ENCODE results near the gene HSP90AA1.
"Not testable (repeated sequence)": the region's sequence is repeated elsewhere in the genome, so short reads cannot be mapped to it uniquely, and the experiment has no call there.

HSP90AA1 gene

DNA sequence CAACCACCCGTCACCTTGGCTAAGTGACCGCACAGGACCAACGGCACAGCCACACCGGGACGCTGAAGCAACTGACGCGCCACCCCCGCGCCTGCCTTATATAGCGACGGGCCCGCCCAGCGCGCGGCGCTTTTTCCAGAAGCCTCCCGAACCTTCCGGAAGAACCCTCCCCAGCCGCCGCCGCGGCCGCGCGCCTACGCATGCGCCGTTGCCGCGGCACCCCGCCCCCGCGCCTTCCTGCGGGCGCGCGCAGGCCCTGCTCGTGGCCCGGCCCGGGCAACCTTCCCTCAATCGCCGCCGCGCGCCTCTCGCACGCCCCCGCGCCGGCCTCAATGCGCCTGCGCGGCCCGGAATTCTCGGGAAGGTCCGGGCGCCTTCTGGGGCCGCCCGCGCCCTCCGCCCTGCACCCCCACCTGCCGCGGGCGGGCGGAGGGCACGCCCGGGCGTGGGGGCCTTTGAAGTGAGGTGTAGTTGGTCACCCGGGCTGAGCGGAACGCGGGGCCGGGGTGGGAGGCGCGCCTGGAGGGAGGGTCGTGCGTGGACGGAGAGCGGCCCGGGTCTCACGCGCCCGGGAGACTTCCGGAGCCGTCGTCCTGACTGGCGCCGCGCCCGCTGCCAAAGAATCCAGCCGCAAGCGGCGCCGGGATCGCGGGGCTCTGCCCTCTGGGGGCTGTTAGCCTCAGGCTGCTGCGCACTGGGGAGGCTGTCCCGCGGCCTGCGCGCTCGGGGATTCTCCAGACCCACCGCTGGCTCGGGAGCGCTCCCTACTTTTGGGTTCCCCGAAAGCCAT is at the start of gene HSP90AA1:
Gene HSP90AA1 (minus strand): TSS at position 73 of the 790 bp plus-strand sequence. CDS start 666 bp downstream, outside the sequence.
- peak; percentile 43 to 100 (median 87) for DNase-seq

DNA sequence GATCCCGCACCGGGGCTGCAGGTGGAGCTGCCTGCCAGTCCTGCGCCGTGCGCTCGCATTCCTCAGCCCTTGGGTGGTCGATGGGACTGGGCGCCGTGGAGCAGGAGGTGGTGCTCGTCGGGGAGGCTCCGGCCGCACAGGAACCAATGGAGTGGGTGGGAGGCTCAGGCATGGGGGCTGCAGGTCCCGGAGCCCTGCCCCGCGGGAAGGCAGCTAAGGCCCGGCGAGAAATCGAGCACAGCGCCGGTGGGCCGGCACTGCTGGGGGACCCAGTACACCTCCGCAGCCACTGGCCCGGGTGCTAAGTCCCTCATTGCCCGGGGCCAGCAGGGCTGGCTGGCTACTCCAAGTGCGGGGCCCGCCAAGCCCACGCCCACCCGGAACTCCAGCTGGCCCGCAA is 48.6 kb upstream of the HSP90AA1 start:
- not testable (repeated sequence) for DNase-seq

DNA sequence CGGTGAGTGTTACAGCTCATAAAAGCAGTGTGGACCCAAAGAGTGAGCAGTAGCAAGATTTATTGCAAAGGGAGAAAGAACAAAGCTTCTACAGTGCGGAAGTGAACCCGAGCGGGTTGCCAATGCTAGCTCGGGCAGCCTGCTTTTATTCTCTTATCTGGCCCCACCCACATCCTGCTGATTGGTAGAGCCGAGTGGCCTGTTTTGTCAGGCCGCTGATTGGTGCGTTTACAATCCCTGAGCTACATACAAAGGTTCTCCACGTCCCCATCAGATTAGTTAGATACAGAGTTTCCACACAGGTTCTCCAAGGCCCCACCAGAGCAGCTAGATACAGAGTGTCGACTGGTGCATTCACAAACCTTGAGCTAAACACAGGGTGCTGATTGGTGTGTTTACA is 47.9 kb upstream of the HSP90AA1 start:
- peak in 2 of 56 donors; percentile 18 to 21 for DNase-seq

DNA sequence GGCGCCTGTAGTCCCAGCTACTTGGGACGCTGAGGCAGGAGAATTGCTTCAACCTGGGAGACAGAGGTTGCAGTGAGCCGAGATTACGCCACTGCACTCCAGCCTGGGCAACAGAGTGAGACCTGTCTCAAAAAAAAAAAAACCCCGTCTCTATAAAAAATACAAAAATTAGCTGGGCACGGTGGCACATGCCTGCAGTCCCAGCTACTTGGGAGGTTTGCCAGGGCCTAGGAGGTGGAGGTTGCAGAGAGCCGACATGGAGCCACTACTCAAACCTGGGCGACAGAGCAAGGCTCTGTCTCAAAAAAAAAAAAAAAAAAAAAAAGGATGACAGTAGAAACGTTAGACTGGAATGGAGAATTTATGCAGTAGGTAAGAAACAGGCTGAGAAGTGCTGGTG is 47.2 kb upstream of the HSP90AA1 start:
- DNase-seq = not testable (repeated sequence)

DNA sequence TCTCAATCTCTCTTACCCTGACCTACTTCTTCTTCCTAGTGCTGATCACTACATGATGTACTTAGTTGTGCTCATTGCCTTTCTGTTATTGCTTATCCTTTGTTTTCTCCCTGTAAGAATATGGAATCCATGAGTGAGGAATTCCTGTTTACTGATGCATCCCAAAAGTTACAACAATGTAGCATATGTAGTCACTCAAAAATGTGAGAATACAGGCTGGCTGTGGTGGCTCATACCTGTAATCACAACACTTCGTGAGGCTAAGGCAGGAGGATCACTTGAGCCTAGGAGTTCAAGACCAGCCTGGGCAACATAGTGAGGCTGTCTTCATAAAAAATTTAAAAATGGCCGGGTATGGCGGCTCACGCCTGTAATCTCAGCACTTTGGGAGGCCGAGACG is 44.9 kb upstream of the HSP90AA1 start:
- no peak for DNase-seq

DNA sequence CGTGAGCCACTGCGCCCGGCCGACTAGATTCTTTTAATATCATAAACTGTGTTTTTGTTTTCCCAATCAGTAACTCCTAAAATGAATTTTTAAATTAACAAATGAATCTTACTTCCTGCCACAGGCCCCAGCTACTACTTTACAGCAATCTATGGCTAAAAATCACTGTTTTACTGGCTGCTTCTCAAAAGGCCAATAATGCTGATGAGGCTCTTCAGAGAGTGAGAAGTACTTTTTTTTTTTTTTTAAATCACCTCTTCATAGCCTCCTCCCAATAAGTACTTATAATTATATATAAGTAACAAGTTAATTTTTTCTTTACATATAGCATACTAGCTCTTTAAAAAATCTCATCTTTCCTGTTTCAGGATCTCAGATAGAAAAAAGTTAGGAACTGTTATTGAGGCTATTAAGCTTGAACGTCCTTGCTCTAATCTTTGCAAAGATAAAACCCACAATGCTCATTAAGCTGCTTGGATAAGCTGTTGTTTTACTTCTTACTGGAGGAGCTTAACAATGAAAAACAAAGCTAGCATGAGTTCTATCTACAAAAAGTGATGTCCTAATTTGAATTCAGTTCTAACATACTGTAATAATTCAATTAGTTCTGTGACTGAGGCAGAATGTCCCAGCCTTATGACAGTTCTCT is 40.1 kb upstream of the HSP90AA1 start:
- DNase-seq = no peak

DNA sequence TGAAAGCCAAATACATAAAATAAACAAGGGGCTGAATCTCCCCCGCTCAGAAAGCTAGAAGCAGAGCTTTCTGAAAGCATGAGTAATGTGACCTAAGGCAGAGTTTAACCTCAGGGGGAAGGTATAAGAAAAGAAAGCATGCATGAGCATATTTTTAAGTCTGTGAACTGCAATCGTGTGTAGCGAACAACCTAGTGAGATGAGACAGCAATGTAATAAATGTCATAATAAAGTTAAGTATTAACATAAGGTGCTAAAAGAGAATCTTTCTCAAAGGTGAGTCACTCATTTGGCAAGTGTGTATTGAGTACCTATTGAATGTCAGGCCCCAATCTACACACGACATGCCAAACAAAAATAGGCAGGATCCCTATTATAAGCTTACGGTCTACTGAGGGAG is 38.7 kb upstream of the HSP90AA1 start:
- no peak for DNase-seq

DNA sequence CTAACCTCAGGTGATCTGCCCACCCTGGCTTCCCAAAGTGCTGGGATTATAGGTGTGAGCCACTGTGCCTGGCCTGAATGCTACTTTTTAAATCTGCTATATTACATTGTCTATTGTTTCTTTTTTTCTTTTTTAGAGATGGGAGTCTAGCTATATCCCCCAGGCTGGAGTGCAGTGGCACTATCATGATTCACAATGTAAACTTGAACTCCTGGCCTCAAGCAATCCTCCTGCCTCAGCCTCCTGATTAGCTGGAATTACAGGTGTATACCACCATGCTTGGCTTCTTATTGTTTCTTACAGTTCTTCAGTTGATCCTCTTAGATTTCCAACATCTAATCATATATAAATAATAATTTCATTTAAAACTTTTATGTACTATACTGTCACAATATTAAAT is 37.6 kb upstream of the HSP90AA1 start:
- no peak for DNase-seq

DNA sequence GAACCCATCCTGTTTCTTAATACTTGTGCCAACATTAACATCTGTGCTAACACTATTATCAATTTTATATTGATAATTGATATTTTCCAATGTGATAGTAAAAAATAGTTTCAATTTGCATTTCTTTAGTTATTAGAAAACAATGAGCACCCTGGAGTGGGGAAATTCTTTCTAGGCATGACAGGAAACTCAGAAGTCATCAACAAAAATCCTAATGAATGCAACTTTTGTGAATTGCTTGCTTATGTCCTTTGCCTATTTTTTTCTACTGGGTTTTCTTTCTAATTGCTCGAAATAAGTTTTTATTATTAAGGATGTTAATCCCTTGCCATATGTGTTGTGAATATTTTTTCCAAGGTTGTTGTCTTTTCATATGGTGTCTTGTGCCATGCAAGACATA is 34.7 kb upstream of the HSP90AA1 start:
- DNase-seq = no peak

DNA sequence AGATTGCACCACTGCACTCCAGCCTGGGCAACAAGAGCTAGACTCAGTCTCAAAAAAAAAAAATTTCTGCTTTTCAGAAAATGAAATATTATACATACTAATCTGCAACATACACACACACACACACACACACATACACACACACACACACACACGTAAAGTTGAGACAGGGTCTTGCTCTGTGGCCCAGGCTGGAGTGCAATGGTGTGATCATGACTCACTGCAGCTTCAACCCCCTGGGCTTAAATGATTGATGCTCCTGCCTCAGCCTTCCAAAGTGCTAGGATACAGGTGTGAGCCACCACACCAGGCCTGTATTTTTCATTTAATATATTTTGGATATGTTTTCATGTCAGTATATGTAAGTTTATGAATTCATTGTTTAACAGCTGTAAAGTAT is 34.0 kb upstream of the HSP90AA1 start:
- DNase-seq = no peak

DNA sequence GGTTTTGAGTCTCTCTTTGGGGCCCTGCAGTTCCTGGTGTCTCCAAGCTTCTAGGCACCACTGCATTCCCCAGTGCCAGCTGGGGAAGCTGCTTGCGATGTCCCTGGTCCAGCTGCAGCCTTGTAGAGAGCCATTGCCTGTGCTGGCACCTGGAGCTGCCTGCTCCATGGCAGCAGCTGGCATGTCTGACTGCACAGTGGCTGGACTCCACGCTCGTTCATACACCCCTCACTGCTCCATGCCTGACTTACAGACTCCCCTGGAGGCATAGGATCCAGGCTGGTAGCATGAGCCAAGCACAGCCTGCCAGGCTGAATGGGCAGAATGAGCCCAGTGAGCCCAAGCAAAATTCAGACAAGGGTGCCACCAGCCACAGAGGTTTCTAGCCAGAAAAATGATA is 31.0 kb upstream of the HSP90AA1 start:
- DNase-seq = no peak

DNA sequence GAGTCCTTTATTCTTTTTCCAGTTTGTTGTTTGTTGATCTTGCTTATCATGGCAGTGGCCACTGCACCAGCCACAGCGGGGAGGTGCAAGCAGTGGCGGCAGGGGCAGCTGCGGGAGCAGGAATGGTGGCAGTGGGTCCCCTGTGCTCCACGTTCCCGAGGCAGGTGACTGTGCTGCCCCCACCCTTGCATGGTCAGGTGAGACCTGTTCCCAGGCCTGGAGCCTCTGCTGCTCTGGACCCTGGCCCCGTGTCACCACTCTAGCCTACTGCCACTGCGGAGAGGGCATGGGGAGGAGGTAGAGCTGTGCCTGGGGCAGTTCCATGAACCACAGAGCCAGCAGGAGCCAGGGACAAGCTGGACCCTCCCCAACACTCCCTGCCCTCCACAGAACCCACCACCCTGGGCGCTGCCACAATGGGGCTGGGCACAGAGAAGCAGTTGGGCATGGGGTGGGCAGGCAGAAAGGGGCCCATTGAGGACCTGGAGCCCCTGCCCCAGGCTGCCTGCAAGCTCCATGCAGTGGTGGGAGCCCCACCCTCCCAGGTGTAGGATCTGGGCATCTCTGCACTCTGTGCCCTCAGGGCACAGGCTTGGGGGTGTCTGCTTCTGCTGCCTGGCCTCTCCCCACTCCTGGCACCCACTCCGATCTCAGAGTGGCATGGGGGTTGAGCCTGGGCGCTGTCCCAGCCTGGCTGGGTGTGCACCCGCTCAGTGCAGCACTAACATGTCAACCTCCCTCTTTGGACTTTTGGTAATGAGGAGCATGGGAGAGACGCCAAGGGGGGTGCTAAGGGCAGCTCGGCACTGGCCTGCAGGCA is 29.7 kb upstream of the HSP90AA1 start:
- no peak for DNase-seq

DNA sequence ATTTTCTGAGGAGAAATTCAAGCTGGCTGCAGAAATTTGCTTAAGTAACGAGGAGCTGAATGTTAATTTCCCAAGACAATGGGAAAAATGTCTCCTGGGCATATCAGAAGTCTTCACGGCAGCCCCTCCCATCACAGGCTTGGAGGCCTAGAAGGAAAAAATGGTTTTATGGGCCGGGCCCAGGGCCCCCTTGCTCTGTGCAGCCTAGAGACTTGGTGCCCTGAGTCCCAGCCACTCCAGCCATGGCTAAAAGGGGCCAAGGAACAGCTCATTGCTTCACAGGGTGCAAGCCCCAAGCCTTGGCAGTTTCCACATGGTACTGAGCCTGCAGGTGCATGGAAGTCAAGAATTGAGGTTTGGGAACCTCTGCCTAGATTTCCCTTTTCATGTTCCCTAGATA is 24.3 kb upstream of the HSP90AA1 start:
- no peak for DNase-seq

DNA sequence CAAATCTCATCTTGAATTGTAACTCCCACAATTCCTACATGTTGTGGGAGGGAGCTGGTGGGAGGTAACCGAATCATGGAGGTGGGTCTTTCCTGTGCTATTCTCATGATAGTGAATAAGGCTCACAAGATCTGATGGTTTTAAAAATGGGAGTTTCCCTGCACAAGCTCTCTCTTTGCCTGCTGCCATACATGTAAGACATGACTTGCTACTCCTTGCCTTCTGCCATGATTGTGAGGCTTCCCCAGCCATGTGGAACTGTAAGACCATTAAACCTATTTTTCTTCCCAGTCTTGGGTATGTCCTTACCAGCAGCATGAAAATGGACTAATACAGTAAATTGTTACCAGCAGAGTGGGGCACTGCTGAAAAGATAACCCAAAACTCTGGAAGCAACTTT is 22.5 kb upstream of the HSP90AA1 start:
- DNase-seq = not testable (repeated sequence)

DNA sequence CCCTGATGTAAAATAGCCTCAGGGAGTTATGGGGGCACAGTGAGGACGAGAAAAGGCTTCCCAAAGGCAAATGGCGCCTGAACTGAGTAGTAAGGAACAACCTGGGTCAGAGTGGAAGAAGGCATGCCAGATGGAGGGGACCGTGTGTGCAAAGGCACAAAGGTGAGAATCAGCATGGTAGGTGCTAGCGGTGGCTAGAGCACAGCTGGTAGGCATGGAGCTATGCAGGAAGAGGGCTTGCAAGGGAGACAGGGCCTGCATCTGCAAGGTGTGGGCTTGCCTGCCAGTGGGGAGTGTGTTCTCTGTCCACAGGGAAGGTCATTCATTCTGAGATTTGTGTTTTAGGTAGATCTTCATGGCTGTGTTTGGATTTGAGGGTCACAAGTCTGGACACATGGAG is 18.5 kb upstream of the HSP90AA1 start:
- no peak for DNase-seq

DNA sequence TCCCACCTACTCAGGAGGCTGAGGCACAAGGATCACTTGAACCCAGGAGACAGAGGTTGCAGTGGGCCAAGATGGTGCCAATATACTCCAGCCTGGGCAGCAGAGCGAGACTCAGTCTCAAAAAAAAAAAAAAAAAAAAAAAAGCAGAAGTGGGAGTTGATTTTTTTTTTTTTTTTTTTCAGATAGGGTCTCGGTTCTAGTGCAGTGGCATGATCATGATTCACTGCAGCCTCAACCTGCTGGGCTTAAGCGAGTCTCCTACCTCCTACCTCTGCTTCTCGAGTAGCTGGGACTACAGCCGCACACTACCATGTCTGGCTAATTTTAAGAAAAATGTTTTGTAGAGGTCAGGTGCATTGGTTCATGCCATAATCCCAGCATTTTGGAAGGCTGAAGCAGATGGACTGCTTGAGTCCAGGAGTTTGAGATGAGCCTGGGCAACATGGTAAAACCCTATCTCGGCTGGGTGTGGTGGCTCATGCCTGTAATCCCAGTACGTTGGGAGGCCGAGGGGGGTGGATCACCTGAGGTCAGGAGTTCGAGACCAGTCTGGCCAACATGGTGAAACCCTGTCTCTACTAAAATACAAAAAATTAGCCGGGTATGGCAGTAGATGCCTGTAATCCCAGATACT is 16.3 kb upstream of the HSP90AA1 start:
- no peak for DNase-seq

DNA sequence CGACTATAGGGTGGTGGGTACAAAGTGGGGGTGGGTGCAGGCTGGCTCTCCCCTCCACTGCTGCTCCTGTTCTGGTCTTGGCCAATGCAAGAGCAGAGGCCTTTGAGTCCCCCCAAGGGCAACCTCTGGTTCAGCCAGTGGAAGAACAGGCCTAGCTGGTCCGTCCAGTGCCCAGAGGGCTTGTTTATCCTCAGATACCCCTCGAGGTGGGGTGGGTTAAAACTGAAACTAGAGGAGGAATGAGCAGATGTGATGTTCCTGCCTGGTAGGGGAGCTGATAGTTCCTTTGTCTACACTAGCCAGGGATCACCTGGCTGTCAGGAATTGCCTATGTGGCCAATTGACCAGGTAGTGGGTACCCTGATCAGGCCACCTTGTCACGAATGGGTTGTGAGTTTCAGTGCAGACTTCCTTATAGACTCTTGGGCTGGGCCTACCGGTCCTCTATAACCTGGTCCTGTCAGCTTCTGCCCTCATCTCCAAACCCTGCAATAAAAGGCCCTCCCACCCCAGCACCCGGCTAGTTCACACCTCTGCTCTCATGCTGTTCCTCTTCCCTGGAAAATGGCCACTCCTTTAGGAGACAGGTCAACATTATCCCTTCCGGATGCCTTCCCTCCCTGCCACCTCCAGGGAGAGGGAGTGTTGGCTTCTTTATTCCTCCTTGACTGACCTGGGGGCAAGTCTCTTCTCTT is 10.7 kb upstream of the HSP90AA1 start:
- DNase-seq = no peak

DNA sequence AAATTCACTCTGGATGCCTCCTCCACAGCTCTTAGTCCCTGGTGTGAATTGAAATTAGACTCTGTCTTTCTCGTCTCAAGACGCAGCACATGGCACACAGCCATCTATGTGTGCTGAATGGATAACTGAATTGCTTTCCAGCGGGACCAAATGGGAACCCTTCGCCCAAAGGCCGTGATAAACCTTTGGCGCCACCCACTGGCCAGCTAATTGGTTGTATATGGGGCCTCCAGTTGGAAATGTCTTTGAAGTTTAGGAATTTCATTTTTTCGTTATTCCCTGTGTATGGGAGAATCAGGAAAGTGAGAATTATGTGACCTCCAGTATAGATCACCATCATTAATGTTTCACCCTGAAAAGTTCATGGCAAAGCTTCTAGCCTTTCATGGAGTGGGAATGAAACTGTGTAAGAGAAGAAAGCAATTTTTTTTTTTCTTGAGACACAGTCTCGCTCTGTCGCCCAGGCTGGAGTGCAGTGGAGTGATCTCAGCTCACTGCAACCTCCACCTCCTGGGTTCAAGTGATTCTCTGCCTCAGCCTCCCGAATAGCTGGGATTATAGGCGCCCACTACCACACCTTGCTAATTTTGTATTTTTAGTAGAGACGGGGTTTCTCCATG is 9.8 kb upstream of the HSP90AA1 start:
- DNase-seq = peak in 54 of 56 donors; percentile 16 to 92 (median 69)

DNA sequence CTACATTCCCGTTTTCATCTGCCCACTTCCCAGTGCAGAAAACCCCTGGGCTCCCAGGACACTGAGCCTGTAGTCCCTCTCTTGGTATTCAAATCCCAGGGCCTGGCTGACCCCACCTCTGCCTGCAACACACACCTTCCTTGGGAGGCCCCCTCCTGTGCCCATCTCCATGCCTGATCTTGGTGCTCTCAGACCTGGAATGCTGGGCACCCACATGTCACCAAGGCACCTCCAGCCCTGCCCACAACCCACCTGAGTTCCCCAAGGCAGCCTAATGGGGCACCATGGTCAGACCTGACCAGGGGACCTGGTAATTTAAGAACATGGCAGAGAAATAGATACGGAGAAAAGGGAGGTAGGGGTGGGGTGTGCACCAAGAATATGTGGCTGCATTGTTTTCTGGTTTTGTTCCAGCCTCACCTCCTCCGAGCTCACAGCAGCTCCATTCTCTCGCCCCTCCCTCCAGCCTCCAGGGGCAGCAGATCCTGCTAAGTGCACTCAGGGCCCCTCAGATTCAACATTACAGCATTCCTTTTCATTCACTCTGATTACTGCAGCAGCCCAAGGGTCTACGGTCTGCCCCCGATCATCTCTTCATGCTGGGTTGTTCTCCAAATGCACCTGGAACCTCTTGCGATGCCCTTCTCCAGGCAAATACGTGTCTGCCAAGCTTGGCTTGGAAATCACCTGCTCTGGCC is 9.2 kb upstream of the HSP90AA1 start:
- DNase-seq = peak in 1 of 56 donors; percentile 44
